ENCODE measurements around the gene IQGAP3.

The IQGAP3 gene

GRCh38 chr1:156517748-156518147, 54.6 kb downstream of the IQGAP3 start:
- peak; percentile 69 for DNase-seq (ENCODE audit: low read depth)
- no peak for TF ChIP-seq CTCF (IDR thresholded peaks at IDR 0.05; ENCODE audit: insufficient read depth, low read depth, low read length, missing control alignments)
- no peak overlapping the region for H3K4me3 ChIP-seq (ENCODE audit: low read length)

GRCh38 chr1:156516821-156517220, 55.5 kb downstream of the IQGAP3 start:
- no peak for TF ChIP-seq CTCF (IDR thresholded peaks at IDR 0.05; ENCODE audit: insufficient read depth, low read depth, low read length, missing control alignments)

GRCh38 chr1:156515956-156516355, 56.4 kb downstream of the IQGAP3 start:
- H3K4me3 ChIP-seq (ENCODE audit: low read length): no peak overlapping the region
- TF ChIP-seq CTCF (IDR thresholded peaks at IDR 0.05; ENCODE audit: insufficient read depth, low read depth, low read length, missing control alignments): no peak
- DNase-seq (ENCODE audit: low read depth): no peak

More at GRCh38 chr1:156516821-156517220, 55.5 kb downstream of the IQGAP3 start:
- no peak for DNase-seq (ENCODE audit: low read depth)
- no peak overlapping the region for H3K4me3 ChIP-seq (ENCODE audit: low read length)

- H3K4me3 ChIP-seq (ENCODE audit: low read length): no peak overlapping the region
- no peak for TF ChIP-seq CTCF (IDR thresholded peaks at IDR 0.05; ENCODE audit: insufficient read depth, low read depth, low read length, missing control alignments)
- DNase-seq (ENCODE audit: low read depth): no peak
Observed at GRCh38 chr1:156513185-156513584, 59.2 kb downstream of the IQGAP3 start.

- H3K4me3 ChIP-seq (ENCODE audit: low read length): no peak overlapping the region
- DNase-seq (ENCODE audit: low read depth): peak; percentile 57
- TF ChIP-seq CTCF (IDR thresholded peaks at IDR 0.05; ENCODE audit: insufficient read depth, low read depth, low read length, missing control alignments): no peak
Observed at GRCh38 chr1:156511644-156512043, 60.7 kb downstream of the IQGAP3 start.

DNA sequence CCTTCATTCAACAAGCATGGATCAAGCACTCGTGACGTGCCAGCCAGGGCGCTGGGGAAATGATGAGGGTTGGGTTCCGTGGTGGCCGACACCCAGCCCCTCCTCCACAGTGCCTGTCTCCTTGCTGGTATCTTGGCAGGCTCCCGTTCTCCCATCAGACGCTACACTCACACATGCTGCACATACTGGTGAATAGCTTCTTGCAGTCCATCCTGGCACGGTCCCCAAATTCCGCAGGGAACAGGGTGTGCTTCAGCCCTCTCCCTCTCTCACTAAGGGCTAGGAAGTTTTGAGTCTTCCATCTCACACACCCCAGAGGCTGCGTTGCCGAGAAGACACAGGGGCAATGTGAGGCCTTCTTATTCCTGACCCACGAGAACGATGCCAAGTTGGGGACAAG, 61.7 kb downstream of the IQGAP3 start:
- DNase-seq (ENCODE audit: low read depth): peak; percentile 19
- TF ChIP-seq CTCF (IDR thresholded peaks at IDR 0.05; ENCODE audit: insufficient read depth, low read depth, low read length, missing control alignments): no peak
- no peak overlapping the region for H3K4me3 ChIP-seq (ENCODE audit: low read length)

DNA sequence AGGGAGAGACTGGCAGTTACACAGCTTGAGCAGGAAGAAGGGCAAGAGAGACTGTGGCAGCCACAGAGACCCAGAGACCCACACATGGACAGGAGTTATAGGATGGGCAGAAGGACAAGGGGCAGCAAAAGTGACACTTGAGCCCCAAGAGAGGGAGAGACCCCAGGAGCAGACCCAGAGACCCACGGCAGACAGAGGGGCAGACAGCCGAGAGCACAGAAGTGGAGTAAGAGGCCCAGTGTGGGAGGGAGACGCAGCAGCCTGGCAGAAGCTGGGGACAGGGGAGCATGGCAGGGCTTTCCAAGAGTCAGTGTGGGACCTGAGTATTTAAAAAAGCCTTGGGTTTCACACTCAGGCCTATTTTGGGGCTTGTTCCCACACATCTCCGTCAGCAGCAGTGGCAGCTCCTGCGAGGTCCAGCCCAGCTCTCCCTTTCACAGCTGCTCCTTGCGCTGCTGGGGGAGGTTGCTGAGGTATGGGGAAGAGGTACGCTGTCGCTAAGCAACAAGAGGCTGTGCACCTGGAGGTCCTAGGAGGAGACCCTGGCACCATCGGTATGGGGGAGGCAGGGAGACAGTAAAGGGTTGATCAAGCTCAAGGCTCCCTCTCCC, 62.8 kb downstream of the IQGAP3 start:
- no peak for DNase-seq (ENCODE audit: low read depth)
- no peak for TF ChIP-seq CTCF (IDR thresholded peaks at IDR 0.05; ENCODE audit: insufficient read depth, low read depth, low read length, missing control alignments)
- H3K4me3 ChIP-seq (ENCODE audit: low read length): no peak overlapping the region
